ENCODE data around the gene LNPK.

DNA sequence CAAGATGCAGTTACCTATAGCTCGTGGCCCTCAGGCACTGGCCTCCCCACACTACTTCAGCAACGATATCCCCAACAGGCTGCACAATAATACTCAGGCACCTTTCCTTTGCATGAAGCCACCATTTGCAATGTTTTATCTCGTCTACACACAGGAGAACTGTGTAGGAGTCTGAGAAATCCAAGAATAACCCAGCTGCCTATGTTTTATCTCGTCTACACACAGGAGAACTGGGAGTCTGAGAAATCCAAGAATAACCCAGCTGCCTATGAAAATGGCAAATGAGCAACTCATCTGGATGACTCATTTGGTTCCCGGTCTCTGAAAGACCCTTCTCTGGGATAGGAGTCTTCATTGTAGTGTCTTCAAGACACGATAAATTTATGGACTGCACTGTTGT, 18.3 kb upstream of the LNPK start:
- TF ChIP-seq EZH2 (IDR thresholded peaks at IDR 0.05) (no peak), EZH2phosphoT487 (IDR thresholded peaks at IDR 0.05) (no peak)
- TF ChIP-seq, protein P1, sequence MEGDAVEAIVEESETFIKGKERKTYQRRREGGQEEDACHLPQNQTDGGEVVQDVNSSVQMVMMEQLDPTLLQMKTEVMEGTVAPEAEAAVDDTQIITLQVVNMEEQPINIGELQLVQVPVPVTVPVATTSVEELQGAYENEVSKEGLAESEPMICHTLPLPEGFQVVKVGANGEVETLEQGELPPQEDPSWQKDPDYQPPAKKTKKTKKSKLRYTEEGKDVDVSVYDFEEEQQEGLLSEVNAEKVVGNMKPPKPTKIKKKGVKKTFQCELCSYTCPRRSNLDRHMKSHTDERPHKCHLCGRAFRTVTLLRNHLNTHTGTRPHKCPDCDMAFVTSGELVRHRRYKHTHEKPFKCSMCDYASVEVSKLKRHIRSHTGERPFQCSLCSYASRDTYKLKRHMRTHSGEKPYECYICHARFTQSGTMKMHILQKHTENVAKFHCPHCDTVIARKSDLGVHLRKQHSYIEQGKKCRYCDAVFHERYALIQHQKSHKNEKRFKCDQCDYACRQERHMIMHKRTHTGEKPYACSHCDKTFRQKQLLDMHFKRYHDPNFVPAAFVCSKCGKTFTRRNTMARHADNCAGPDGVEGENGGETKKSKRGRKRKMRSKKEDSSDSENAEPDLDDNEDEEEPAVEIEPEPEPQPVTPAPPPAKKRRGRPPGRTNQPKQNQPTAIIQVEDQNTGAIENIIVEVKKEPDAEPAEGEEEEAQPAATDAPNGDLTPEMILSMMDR (IDR thresholded peaks at IDR 0.05), result no peak
